ENCODE data around the gene DNAJC6.
"Not testable (repeated sequence)": the region's sequence is repeated elsewhere in the genome, so short reads cannot be mapped to it uniquely, and the experiment has no call there.

DNAJC6 gene

DNA sequence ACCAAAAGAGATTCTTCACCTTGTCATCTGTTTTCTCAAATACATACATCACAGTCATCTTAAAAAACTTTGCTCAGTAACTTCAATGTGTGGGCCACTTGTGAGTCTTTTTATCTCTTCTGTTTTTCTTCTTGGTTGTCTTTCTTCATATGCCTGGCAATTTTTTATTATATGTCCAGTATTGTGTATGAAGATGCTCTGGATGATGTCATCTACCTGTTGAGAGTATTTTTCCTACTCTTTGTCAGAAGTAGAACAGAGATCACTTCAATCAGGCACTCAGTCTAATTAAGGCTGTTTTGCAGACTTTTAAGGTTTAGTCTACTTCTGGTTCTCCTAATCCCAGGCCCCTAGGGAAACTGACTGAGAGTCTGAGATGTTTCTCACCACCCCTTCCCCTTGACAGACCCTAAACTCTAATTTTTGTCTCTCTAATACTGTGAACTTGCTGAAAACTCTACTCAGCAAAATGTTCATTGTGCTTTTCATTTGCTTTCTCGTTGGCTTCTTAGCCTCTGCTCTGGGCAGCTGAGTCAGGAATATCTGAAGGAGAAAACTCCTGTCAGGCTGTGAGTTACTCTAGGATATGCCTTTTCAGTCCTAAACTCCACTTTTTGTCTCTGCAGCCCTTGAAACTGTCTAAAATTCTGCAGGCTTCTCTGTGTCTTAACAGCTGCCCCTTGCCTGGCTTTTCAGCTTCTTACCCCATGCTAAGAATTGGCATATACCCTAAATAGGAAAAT, 33.0 kb upstream of the DNAJC6 start:
- H3K9ac ChIP-seq (ENCODE audit: low read length) = no peak overlapping the region
- no peak overlapping the region for H3K4me3 ChIP-seq (ENCODE audit: low read length)
- H3K4me1 ChIP-seq (ENCODE audit: control insufficient read depth, insufficient read depth, low read length) = no peaks in the 10 kb centered on the region
- H3K27me3 ChIP-seq (ENCODE audit: control insufficient read depth, insufficient read depth, low read length) = no peaks in the 10 kb centered on the region
- no peaks in the 10 kb centered on the region for H3K9me3 ChIP-seq (ENCODE audit: control insufficient read depth, low read length)
- no peaks in the 10 kb centered on the region for H3K36me3 ChIP-seq (ENCODE audit: control insufficient read depth, insufficient read depth, low read length)

DNA sequence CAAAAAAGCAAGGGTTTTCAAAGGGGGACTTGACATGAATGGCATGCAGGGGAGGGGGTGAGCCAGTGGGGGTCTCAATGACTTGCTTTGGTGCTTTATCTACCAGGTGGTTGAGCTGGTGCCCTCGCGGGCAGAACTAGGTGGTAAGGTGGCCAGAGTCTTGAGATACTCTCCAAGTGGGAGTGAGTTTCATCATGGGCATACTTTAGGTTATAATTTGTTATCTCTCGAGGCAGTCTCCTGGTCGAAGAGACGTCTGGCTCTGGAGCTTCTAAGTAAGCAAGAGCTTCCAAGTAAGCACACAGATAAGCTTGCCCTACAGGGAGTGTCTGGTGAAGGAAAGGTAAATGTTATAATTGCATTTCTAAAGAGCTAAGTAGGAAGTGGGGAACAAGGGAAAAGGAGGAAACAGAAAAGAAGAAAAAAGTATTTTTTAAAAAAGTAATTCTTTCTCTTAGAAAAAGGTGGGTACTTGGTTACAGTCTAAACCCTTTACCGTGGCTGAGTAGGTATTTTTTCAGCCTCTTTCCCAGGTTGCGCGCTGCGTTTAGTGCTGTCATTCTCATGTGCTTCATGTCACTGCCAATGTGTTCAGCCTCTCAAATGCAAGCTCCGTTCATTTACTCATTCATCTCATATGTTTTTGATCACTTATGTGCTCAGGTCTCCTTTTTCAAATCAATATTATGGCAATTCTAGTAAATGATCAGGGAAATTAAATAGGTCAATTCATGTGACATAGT, 31.6 kb upstream of the DNAJC6 start:
- H3K4me1 ChIP-seq (ENCODE audit: control insufficient read depth, insufficient read depth, low read length) = no peaks in the 10 kb centered on the region
- H3K9ac ChIP-seq (ENCODE audit: low read length) = no peak overlapping the region
- no peaks in the 10 kb centered on the region for H3K27me3 ChIP-seq (ENCODE audit: control insufficient read depth, insufficient read depth, low read length)
- no peak overlapping the region for H3K4me3 ChIP-seq (ENCODE audit: low read length)
- H3K36me3 ChIP-seq (ENCODE audit: control insufficient read depth, insufficient read depth, low read length) = no peaks in the 10 kb centered on the region
- H3K9me3 ChIP-seq (ENCODE audit: control insufficient read depth, low read length) = no peaks in the 10 kb centered on the region

DNA sequence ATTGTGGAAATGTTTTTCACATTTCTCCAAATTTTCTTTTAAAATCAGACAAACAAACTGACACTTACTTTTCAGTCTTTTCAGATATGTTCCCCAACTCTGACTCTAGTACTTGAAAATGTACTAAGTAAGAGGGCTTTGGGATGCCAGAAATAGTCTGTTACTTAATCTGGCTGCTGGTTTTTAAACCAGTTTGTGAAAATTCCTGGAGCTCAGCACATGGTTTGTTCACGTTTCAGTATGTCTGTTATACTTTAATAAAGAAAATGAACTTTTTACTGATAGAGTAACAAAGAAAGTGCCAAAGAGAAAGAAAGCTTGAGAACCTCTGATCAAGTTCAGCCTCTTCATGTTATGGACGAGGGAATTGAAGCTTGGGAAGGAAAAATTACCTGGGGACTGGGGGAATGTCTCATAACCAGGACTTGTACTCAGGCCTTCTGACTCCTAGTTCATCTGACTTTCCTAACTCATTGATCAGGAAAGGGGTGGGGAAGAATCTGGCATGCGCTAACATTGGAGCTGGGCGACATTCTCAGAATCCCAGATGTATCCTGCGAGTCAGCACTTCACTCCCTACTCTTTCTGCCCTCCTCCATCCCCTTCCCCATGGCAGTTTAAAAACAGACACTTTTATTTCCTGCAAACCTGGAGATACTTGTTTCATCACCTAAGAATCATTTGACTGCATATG, 30.8 kb upstream of the DNAJC6 start:
- H3K9ac ChIP-seq (ENCODE audit: low read length) = no peak overlapping the region
- no peaks in the 10 kb centered on the region for H3K4me1 ChIP-seq (ENCODE audit: control insufficient read depth, insufficient read depth, low read length)
- no peaks in the 10 kb centered on the region for H3K36me3 ChIP-seq (ENCODE audit: control insufficient read depth, insufficient read depth, low read length)
- no peaks in the 10 kb centered on the region for H3K27me3 ChIP-seq (ENCODE audit: control insufficient read depth, insufficient read depth, low read length)
- no peak overlapping the region for H3K4me3 ChIP-seq (ENCODE audit: low read length)
- no peaks in the 10 kb centered on the region for H3K9me3 ChIP-seq (ENCODE audit: control insufficient read depth, low read length)

GRCh38 chr1:65279070-65279779, 30.1 kb upstream of the DNAJC6 start:
- Histone ChIP-seq H3K9me3 (ENCODE audit: control insufficient read depth, low read length) (no peaks in the 10 kb centered on the region), H3K27me3 (ENCODE audit: control insufficient read depth, insufficient read depth, low read length) (no peaks in the 10 kb centered on the region), H3K36me3 (ENCODE audit: control insufficient read depth, insufficient read depth, low read length) (no peaks in the 10 kb centered on the region), H3K4me1 (ENCODE audit: control insufficient read depth, insufficient read depth, low read length) (no peaks in the 10 kb centered on the region), H3K9ac (ENCODE audit: low read length) (no peak overlapping the region), H3K4me3 (ENCODE audit: low read length) (no peak overlapping the region)

- Histone ChIP-seq H3K4me3 (ENCODE audit: low read length) (no peak overlapping the region), H3K9ac (ENCODE audit: low read length) (no peak overlapping the region), H3K36me3 (ENCODE audit: control insufficient read depth, insufficient read depth, low read length) (no peaks in the 10 kb centered on the region), H3K27me3 (ENCODE audit: control insufficient read depth, insufficient read depth, low read length) (no peaks in the 10 kb centered on the region), H3K9me3 (ENCODE audit: control insufficient read depth, low read length) (no peaks in the 10 kb centered on the region), H3K4me1 (ENCODE audit: control insufficient read depth, insufficient read depth, low read length) (no peaks in the 10 kb centered on the region)
These were observed 27.5 kb upstream of the DNAJC6 start for GRCh38 chr1:65281846-65282245.

- Histone ChIP-seq H3K9me3 (ENCODE audit: control insufficient read depth, low read length) (no peaks in the 10 kb centered on the region), H3K9ac (ENCODE audit: low read length) (no peak overlapping the region), H3K27me3 (ENCODE audit: control insufficient read depth, insufficient read depth, low read length) (no peaks in the 10 kb centered on the region), H3K4me3 (ENCODE audit: low read length) (no peak overlapping the region), H3K36me3 (ENCODE audit: control insufficient read depth, insufficient read depth, low read length) (no peaks in the 10 kb centered on the region), H3K4me1 (ENCODE audit: control insufficient read depth, insufficient read depth, low read length) (no peaks in the 10 kb centered on the region)
These were observed 25.1 kb upstream of the DNAJC6 start for GRCh38 chr1:65284229-65284628.

- no peaks in the 10 kb centered on the region for H3K9me3 ChIP-seq (ENCODE audit: control insufficient read depth, low read length)
- no peaks in the 10 kb centered on the region for H3K27me3 ChIP-seq (ENCODE audit: control insufficient read depth, insufficient read depth, low read length)
- H3K4me3 ChIP-seq (ENCODE audit: low read length) = no peak overlapping the region
- H3K4me1 ChIP-seq (ENCODE audit: control insufficient read depth, insufficient read depth, low read length) = no peaks in the 10 kb centered on the region
- no peak overlapping the region for H3K9ac ChIP-seq (ENCODE audit: low read length)
- H3K36me3 ChIP-seq (ENCODE audit: control insufficient read depth, insufficient read depth, low read length) = no peaks in the 10 kb centered on the region
These were observed 19.9 kb upstream of the DNAJC6 start for GRCh38 chr1:65289449-65289848.

DNA sequence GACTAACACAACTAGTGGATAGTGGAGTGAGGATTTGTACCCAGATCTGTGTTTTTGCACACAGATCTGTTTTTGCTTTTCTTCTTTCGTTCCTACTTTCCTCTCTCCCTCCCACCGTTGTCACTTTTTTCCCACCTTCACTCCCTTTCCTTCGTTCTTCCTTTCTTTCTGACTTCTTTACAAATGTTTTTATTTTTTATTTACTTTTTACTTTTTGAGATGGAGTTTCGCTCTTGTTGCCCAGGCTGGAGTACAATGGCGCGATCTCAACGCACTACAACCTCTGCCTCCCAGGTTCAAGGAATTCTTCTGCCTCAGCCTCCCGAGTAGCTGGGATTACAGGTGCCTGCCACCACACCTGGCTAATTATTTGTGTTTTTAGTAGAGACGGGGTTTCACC, 17.5 kb upstream of the DNAJC6 start:
- not testable (repeated sequence) for H3K9ac ChIP-seq (ENCODE audit: low read length); H3K4me1 ChIP-seq (ENCODE audit: control insufficient read depth, insufficient read depth, low read length); H3K9me3 ChIP-seq (ENCODE audit: control insufficient read depth, low read length); H3K4me3 ChIP-seq (ENCODE audit: low read length); H3K27me3 ChIP-seq (ENCODE audit: control insufficient read depth, insufficient read depth, low read length); H3K36me3 ChIP-seq (ENCODE audit: control insufficient read depth, insufficient read depth, low read length)

DNA sequence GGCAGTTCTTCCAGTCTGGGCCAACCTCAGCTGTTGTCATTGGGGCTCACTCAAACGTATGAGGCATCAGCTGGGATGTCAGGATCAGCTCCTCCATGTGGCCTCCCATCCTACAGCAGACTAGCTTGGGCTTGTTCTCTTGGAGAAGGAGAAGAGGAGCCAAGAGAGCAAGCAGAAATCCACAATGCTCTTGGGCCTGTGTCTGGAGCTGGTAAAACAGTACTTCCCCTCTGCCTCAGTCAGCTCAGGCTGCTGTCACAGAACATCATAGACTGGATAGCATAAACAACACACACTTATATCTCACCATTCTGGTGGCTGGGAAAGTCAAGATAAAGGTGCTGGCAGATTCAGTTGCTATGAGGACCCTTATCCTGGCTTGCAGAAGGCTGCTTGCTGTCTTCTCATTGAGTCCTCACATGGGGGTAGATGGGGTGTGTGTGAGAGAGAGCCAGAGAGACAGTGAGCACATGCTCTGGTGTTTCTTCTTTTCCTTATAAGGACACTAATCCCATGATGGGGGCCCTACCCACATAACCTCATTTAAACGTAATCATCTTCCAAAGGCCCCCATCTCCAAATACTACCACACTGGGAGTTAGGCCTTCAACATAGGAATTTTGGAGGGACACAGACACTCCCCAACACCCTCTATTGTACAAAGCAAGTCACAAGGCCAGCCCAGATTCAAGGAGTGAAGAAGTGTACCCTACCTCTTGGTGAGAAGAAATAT, 16.3 kb upstream of the DNAJC6 start:
- no peaks in the 10 kb centered on the region for H3K9me3 ChIP-seq (ENCODE audit: control insufficient read depth, low read length)
- H3K36me3 ChIP-seq (ENCODE audit: control insufficient read depth, insufficient read depth, low read length) = no peaks in the 10 kb centered on the region
- H3K4me3 ChIP-seq (ENCODE audit: low read length) = no peak overlapping the region
- H3K9ac ChIP-seq (ENCODE audit: low read length) = no peak overlapping the region
- H3K27me3 ChIP-seq (ENCODE audit: control insufficient read depth, insufficient read depth, low read length) = no peaks in the 10 kb centered on the region
- no peaks in the 10 kb centered on the region for H3K4me1 ChIP-seq (ENCODE audit: control insufficient read depth, insufficient read depth, low read length)

- no peaks in the 10 kb centered on the region for H3K36me3 ChIP-seq (ENCODE audit: control insufficient read depth, insufficient read depth, low read length)
- H3K9me3 ChIP-seq (ENCODE audit: control insufficient read depth, low read length) = no peaks in the 10 kb centered on the region
- no peaks in the 10 kb centered on the region for H3K4me1 ChIP-seq (ENCODE audit: control insufficient read depth, insufficient read depth, low read length)
- no peak overlapping the region for H3K9ac ChIP-seq (ENCODE audit: low read length)
- no peak overlapping the region for H3K4me3 ChIP-seq (ENCODE audit: low read length)
- H3K27me3 ChIP-seq (ENCODE audit: control insufficient read depth, insufficient read depth, low read length) = no peaks in the 10 kb centered on the region
These were observed 11.6 kb upstream of the DNAJC6 start for GRCh38 chr1:65297706-65298105.

- H3K4me3 ChIP-seq (ENCODE audit: low read length) = no peak overlapping the region
- H3K9me3 ChIP-seq (ENCODE audit: control insufficient read depth, low read length) = no peaks in the 10 kb centered on the region
- no peak overlapping the region for H3K9ac ChIP-seq (ENCODE audit: low read length)
- H3K27me3 ChIP-seq (ENCODE audit: control insufficient read depth, insufficient read depth, low read length) = no peaks in the 10 kb centered on the region
- H3K4me1 ChIP-seq (ENCODE audit: control insufficient read depth, insufficient read depth, low read length) = no peaks in the 10 kb centered on the region
- H3K36me3 ChIP-seq (ENCODE audit: control insufficient read depth, insufficient read depth, low read length) = no peaks in the 10 kb centered on the region
These were observed 10.0 kb upstream of the DNAJC6 start for GRCh38 chr1:65299328-65299727.
